Peyer's patch (tissue), 4 donors: ENCODE data around the gene CALB2.
"Not testable (repeated sequence)": the region's sequence is repeated elsewhere in the genome, so short reads cannot be mapped to it uniquely, and the experiment has no call there.

ENCODE experiments used
- CTCF ChIP-seq, 6 experiments: fragments of 450-650 bp in 4 of 6; fragments of 200-600 bp in 2 of 6; sonication (generic) in 1 of 6; IDR thresholded peaks; one replicate each; pipeline ENCODE4 v1.5.1; 2017 to 2019; ENCODE audit warnings: antibody characterized with exemption in 6 of 6, mild to moderate bottlenecking in 3 of 6, moderate library complexity in 1 of 6
- POLR2A ChIP-seq, 2 donors: fragments of 450-650 bp; IDR thresholded peaks; one replicate each; pipeline ENCODE4 v1.5.1; 2017; ENCODE audit warnings: antibody characterized with exemption in 2 of 2, mild to moderate bottlenecking in 2 of 2, moderate library complexity in 2 of 2

- not testable (repeated sequence) for TF ChIP-seq CTCF, POLR2A (IDR thresholded peaks at IDR 0.05)
These were observed 44.9 kb upstream of the CALB2 start for GRCh38 chr16:71313591-71313990.
